Muscle layer of duodenum (tissue), 2 donors: ENCODE results near the gene GRAMD4.
"Not testable (repeated sequence)": the region's sequence is repeated elsewhere in the genome, so short reads cannot be mapped to it uniquely, and the experiment has no call there.

Source experiments
- H3K27ac ChIP-seq: one replicate; pipeline ENCODE4 v1.7.0; 2013; ENCODE audit warnings: mild to moderate bottlenecking, low read length
- H3K27me3 ChIP-seq: one replicate; pipeline ENCODE4 v1.7.0; 2013; ENCODE audit warnings: low read depth, mild to moderate bottlenecking, control low read depth, low read length
- H3K36me3 ChIP-seq, 2 donors: one replicate each; pipeline ENCODE4 v1.7.0; 2013; ENCODE audit warnings: low read length in 2 of 2, control low read depth in 1 of 2, mild to moderate bottlenecking in 1 of 2; ENCODE audit not compliant: insufficient read depth in 2 of 2, control insufficient read depth in 1 of 2
- H3K4me1 ChIP-seq, 2 donors: one replicate each; pipeline ENCODE4 v1.7.0; 2013; ENCODE audit warnings: low read length in 2 of 2, mild to moderate bottlenecking in 2 of 2, control low read depth in 1 of 2, moderate library complexity in 1 of 2; ENCODE audit not compliant: insufficient read depth in 2 of 2, control insufficient read depth in 1 of 2
- H3K4me3 ChIP-seq, 2 donors: one replicate each; pipeline ENCODE4 v1.7.0; 2013; ENCODE audit warnings: low read length in 2 of 2, low read depth in 1 of 2, mild to moderate bottlenecking in 1 of 2
- H3K9me3 ChIP-seq, 2 donors: one replicate each; pipeline ENCODE4 v1.7.0; 2013; ENCODE audit warnings: low read length in 2 of 2, control low read depth in 1 of 2, mild to moderate bottlenecking in 1 of 2; ENCODE audit not compliant: control insufficient read depth in 1 of 2
- donor health status: healthy.

GRAMD4 gene

DNA sequence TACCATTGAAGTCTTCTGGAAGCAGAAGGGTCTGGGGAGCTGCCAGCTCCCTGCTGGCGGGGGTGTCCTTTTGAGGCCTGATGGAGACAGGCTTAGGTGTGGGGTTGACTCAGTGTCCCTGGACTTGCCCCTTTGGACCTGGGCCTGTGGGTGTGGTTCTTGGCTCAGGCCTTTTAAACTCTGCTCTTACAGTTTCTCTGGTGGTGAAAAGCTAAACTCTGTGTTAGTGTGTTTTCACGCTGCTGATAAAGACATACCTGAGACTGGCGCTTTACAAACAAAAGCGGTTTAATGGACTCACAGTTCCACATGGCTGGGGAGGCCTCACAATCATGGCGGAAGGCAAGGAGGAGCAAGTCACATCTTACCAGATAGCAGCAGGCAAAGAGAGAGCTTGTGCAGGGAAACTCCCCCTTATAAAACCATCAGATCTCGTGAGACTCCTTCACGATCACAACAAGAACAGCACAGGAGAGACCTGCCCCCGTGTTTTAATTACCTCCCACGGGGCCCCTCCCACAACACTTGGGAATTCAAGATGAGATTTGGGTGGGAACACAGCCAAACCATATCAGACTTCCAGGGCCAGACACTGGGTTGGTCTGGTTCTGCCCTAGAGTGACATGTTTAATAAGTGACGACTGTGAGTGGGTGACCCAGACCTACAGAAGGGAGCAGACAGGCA, 26.5 kb downstream of the GRAMD4 start:
- H3K9me3 ChIP-seq = no peaks in the 10 kb centered on the region
- H3K4me1 ChIP-seq = peaks cover 12 to 44% of the 10 kb centered on the region in 2 donors
- H3K27me3 ChIP-seq = no peaks in the 10 kb centered on the region
- H3K36me3 ChIP-seq = no peaks in the 10 kb centered on the region
- H3K4me3 ChIP-seq = no peak overlapping the region
- H3K27ac ChIP-seq = no peak overlapping the region

DNA sequence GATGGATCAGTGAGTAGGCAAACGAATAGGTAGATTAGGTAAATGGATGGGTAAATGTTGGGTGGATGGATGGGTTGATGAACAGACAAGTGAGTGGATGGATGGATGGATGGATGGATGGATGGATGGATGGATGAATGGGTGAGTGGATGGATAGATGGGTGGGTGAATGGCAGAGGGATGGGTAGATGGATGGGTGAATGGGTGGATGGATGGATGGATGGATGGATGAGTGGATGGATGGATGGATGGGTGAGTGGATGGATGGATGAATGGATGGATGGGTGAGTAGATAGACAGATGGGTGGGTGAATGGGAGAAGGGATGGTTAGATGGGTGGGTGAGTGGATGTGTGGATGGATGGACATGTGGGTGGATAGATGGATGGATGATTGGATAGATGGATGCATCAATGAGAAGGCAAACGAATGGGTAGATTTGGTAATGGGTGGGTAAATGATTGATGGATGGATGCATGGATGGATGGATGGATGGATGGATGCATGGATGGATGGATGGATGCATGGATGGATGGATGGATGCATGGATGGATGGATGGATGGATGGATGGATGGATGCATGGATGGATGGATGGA, 28.1 kb downstream of the GRAMD4 start:
- H3K4me1 ChIP-seq = peaks cover 5 to 50% of the 10 kb centered on the region in 2 donors
- H3K9me3 ChIP-seq, H3K27me3 ChIP-seq, H3K4me3 ChIP-seq, H3K27ac ChIP-seq, H3K36me3 ChIP-seq: not testable (repeated sequence)

DNA sequence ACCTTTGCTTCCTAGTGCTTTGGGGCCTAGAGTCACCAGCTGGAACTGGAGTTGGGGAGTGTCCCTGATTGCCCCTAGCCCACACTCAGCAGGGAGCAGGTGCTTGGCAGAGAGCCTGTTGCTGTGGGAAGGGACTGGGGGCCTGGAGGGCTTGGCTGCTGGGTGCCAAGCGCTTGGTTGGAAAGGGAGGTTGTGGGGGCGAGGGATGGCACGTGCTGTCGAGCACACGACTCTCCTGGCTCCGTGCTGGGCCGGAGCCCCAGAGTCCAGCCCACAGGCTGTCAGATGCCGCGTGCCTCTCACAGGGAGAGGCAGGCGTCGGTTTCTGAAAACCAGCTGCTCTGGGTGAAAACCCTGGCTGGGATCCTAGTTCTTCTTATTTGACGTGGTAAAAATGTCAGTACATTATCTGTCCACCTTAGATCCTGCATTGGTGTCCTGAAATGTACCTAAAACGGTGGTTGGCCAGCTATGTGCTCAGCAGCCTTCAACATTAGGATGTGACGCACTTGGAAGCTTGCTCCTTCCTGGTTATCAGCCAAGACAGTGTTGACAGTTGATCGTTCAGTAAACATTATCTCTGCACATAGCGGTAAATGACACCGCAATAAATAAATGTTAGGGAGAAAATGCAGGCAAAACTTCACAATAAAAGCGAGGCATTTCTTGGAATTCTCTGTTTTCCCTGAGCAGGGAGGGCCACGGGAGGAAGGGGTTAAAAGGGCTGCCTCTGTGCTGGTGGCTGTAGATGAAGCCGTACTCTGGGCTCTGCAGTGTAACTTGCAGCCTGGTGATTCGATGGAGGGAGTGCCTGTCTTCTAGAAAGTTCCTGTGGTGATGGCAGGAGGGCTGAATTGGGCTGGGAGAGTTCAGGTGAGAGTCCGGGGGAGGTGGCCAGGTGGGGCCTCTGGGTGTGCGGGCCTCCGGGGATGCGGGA, 29.2 kb downstream of the GRAMD4 start:
- H3K27ac ChIP-seq = no peak overlapping the region
- no peaks in the 10 kb centered on the region for H3K36me3 ChIP-seq
- H3K4me1 ChIP-seq = peaks cover 5 to 53% of the 10 kb centered on the region in 2 donors
- no peak overlapping the region for H3K4me3 ChIP-seq
- H3K9me3 ChIP-seq = no peaks in the 10 kb centered on the region
- H3K27me3 ChIP-seq = no peaks in the 10 kb centered on the region

DNA sequence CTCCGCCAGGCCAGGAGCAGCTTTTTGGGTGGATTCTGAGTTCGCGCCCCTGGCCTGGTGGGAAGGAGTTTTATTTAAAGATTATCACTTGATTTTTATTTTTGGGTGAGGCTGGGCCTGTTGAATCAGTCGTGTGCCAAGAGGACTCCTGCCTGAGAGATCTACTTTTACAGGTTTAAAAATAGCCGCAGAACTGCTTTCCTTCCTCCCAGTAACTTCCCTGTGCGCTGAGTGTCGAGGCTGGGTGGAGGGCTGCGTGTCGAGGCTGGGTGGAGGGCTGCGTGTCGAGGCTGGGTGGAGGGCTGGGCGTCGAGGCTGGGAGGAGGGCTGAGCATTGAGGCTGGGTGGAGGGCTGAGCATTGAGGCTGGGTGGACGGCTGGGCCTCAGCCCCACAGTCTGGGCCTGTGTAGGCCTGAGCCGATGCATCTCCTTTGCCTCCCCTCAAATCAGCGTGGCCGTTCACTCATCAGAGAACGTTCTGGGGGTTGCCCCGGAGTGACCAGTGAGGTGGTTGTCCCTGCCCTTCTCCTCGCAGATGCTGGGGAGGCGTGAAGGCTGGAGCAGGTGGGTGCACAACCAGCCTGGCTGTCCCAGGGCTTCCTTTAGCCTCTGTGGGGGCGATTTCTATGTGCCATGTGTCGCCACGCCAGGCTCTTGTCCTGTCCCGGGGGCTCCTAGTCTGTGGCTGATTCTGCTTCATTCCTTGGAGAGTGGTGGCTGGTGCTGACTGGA, 30.1 kb downstream of the GRAMD4 start:
- Histone ChIP-seq H3K4me3 (no peak overlapping the region), H3K9me3 (no peaks in the 10 kb centered on the region), H3K27ac (no peak overlapping the region), H3K27me3 (no peaks in the 10 kb centered on the region), H3K4me1 (peaks cover 5 to 51% of the 10 kb centered on the region in 2 donors), H3K36me3 (no peaks in the 10 kb centered on the region)

DNA sequence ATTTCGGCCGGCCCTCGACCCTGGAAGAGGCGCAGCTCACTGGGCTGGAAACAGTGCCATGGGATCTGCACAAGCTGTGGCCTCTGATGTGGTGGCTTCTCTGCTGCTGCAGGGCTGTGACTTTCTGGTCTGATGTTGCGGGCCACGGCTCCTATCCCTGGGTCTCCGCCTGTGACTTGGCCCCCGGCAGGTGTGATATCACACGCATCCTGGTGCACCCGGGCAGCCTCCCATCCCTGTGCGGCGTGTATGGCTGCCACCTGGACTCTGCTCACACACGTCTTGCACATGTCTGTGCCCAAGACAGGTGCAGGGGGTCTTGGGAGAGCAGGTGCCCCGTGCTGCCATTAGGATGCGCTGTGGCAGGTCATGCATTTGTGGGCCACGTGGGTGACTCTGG, 31.1 kb downstream of the GRAMD4 start:
- Histone ChIP-seq H3K36me3 (no peaks in the 10 kb centered on the region), H3K4me1 (peaks cover 5 to 48% of the 10 kb centered on the region in 2 donors), H3K27me3 (no peaks in the 10 kb centered on the region), H3K4me3 (no peak overlapping the region), H3K9me3 (no peaks in the 10 kb centered on the region), H3K27ac (no peak overlapping the region)

DNA sequence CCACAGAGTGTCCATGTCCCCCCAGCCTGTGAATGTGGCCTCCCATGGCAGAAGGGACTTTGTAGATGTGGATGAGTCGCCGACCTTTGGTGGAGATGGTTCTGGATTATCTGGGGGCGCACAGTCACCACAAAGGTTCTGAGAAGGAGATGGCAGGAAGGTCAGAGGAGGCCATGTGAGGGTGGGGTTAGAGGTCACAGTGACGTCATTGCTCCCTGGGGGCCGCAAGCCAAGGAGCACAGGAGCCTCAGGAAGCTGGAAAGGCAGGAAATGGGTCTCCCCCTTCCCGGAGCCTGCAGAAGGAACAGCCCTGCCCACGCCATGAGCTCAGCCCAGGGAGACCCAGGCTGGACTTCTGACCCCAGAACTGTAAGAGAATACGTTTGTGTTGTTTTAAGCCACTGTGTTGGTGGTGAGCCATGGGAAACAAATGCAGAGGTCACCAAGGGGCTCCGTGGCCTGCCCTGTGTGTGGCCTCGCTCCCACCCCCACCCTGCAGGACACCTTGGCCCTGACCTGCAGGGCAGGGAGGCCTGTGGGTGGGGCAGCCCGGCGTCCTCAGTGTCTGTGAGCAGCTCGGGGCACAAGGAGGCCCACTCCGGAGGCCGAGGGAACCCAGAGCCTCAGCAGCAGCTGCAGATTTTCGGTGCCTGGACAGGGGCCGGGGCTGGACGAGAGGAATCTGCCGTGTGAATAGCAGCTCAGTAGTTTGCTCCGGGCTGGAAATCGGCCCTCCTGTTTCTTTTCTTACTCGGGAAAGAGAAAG, 32.1 kb downstream of the GRAMD4 start:
- no peaks in the 10 kb centered on the region for H3K36me3 ChIP-seq
- no peaks in the 10 kb centered on the region for H3K27me3 ChIP-seq
- peak overlapping the region in 1 of 2 donors; percentile 36 for H3K4me3 ChIP-seq
- H3K4me1 ChIP-seq = peaks cover 5 to 45% of the 10 kb centered on the region in 2 donors
- H3K9me3 ChIP-seq = no peaks in the 10 kb centered on the region
- no peak overlapping the region for H3K27ac ChIP-seq

DNA sequence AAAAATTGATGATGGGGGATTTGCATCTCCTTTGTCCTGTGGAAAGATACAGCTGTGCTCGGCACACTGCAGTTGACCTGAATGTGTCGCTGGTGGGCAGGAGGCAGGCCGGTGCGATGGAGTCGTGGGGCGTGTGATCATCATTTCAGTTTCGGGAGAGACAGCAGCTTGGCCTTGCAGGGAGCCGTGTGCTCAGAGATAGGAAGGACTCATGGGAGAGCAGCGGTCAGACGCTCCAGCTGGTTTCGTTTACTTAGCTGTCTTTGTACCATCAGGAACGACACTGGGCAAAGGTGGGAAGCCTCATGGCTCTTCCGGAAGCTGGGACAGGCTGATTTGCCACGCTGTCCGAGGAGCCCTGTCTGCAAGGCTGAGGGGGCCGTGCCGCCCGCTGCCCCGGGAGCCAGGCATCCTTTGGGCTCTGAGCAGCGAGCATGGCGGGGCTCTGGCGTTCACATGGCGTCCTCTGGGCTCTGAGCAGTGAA, 32.7 kb downstream of the GRAMD4 start:
- H3K9me3 ChIP-seq = no peaks in the 10 kb centered on the region
- no peaks in the 10 kb centered on the region for H3K36me3 ChIP-seq
- H3K27ac ChIP-seq = no peak overlapping the region
- peak overlapping the region; percentile 36 to 37 for H3K4me3 ChIP-seq
- H3K27me3 ChIP-seq = no peaks in the 10 kb centered on the region
- H3K4me1 ChIP-seq = peaks cover 5 to 42% of the 10 kb centered on the region in 2 donors

DNA sequence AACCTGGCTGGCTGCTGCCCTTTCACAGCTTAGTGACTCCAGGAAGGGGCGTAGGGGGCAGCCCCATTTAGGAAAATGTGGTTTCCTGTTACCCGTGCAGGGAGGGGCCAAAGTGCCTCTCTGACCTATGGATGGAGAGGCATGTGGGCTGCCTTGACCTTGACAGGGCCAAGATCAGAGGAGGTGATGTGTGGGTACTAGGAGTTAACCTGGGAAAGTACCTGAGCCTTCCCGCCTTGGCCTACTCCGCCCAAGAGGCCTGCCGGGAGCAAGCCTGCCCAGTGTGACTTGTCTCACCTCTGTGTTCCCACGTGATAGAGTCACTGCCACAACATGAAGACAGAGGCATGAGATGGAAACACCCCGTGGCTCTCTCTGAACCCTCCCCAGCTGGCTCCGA, 33.4 kb downstream of the GRAMD4 start:
- peaks cover 5 to 42% of the 10 kb centered on the region in 2 donors for H3K4me1 ChIP-seq

DNA sequence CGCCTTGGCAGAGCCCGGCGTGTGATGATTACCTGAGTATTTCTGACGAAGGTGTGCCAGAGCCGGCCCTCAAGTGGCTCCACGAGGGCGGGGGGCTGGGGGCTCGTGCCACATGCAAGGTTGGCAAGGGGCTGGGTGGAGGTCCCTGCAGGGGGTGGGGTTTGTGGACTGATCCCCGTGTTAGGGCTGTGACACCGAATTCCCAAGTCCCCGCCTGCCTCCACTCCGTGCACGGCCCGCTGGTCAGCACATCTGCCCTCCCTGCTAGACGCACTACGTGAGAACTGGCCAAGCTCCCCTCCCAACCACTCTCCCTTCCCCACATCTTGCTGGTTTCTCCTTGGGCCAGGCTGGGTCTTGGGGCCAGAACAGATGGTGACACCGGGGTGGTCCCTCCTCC, 34.2 kb downstream of the GRAMD4 start:
- peaks cover 0 to 35% of the 10 kb centered on the region in 2 donors for H3K4me1 ChIP-seq
- H3K9me3 ChIP-seq = no peaks in the 10 kb centered on the region
- peaks cover 0 to 7% of the 10 kb centered on the region in 2 donors for H3K36me3 ChIP-seq
- no peaks in the 10 kb centered on the region for H3K27me3 ChIP-seq
- no peak overlapping the region for H3K4me3 ChIP-seq
- H3K27ac ChIP-seq = no peak overlapping the region

More for the DNA sequence above, 33.4 kb downstream of the GRAMD4 start:
- H3K4me3 ChIP-seq = no peak overlapping the region
- no peaks in the 10 kb centered on the region for H3K9me3 ChIP-seq
- no peak overlapping the region for H3K27ac ChIP-seq
- H3K27me3 ChIP-seq = no peaks in the 10 kb centered on the region
- no peaks in the 10 kb centered on the region for H3K36me3 ChIP-seq

DNA sequence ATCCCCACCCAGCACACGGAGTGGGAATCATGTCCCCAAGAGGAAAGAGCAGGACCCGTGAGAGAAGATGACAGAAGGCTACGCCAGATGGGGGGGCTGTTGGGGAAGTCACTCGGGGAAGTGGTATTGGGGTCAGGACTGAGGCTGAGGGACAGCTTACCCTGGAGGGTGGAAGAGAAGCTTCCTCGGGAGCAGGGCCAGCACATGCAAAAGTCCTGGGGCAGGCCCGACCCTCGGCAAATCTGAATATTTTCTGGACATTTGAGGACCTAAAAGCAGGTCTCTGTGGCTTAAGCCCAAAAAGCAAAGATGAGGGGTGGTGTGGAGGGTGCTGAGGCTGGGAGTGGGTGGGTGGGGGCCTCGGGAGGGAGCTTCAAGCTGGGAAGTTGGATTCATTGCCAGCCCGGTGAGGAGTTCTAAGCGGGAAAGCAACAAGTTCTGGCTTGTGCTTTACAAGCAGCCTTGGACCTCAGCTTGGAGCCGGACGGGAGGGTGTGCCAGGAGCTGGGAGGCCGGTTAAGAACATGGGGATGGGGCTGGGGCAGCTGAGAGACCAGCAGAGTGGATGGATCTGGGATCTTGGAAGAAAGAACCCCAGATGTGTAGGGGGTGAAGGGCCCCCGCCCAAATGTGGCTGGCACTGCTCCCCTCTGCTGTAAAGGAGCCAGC, 34.9 kb downstream of the GRAMD4 start:
- Histone ChIP-seq H3K4me3 (no peak overlapping the region), H3K27me3 (no peaks in the 10 kb centered on the region), H3K9me3 (no peaks in the 10 kb centered on the region), H3K36me3 (peaks cover 0 to 13% of the 10 kb centered on the region in 2 donors), H3K4me1 (peaks cover 0 to 29% of the 10 kb centered on the region in 2 donors), H3K27ac (no peak overlapping the region)
